GM21526 (cell line): ENCODE data around the gene AFAP1L2.
"Not testable (repeated sequence)": the region's sequence is repeated elsewhere in the genome, so short reads cannot be mapped to it uniquely, and the experiment has no call there.

ENCODE experiments used
- ATAC-seq: cut with Tn5 transposase; IDR thresholded peaks from one replicate; pipeline ENCODE4 v1.9.1; 2021; ENCODE audit warnings: moderate library complexity; ENCODE audit not compliant: unreplicated experiment, low FRiP score

The AFAP1L2 gene

DNA sequence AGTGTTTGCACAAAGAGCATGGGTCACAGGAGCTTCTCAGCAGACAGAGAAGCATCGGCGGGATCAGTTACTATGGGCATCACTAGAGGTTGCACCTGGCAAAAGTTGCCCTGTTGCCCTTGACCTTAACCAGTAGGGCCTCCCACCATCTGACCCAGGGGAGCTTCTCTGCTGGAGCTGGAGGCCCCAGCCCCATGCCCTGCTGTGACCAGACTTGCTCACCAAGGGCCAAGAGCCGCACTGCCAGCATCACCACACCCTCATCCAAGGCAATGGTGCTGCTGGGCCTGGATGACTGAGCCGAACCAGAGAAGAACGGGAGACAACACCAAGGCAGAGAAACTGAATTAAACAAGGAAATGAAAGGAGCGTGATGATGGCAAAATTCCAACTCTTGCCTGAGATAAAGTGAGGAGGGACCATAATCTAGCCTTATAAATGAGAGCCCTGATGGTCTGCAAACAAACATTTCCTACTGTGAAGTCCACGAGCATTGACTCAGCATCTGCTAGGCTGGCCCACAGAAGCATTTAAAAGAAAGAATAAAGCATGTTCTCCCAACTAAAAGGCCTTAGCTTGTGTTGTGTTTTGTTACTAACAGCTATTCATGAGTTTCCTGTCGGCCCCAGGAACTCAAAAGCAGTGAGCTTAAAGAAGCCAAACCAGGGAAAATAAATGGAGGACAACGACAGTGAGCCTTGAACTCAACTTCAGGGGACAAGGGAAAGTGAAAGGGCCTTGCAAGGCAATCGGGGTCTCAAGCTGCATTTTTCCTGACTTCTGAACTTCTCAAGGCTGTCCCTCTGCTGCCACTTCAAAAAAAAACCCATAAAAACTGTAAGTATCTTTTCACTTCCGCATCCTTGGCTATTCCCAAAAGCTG is 60.4 kb downstream of the AFAP1L2 start:
- ATAC-seq = no peak

DNA sequence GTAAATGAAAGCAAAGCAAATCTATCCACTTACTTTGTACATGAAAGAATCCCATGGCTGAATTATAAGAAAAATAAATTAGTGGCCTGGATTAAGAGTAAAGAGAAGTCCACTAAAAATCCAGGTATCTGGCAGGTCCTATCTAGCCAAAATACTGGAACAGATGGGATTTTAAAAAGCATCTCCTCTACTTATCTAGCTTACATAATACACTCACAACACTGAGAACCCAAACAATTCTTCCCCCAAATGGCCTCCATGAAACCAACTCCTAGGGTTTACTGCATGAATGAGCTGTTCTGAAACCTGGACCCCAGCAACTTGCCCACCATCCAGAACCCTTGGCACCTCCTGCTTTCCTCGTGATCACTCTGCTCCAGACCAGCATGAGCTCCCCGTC is 61.3 kb downstream of the AFAP1L2 start:
- ATAC-seq = no peak

DNA sequence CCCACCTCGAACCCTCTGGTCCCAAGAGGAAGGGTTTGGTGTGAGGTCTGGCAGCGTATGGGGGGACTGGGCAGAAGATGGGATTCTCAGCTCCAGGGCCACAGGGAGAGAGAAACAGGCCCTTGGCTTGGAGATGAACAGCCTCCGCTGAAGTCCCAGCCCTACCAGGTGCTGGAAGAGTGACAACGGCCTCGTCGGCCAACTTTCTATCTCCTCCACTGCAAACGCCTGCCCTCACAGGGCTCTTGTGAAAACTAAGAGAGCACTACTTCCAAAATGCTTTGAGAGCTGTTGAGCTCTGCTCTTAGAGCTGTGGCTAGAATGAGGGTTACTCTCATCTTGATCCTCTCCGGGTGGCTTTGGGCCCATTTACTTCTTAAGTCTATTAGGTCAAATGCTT is 63.5 kb downstream of the AFAP1L2 start:
- no peak for ATAC-seq

- no peak for ATAC-seq
Observed at GRCh38 chr10:114337510-114338462, 66.5 kb downstream of the AFAP1L2 start.

DNA sequence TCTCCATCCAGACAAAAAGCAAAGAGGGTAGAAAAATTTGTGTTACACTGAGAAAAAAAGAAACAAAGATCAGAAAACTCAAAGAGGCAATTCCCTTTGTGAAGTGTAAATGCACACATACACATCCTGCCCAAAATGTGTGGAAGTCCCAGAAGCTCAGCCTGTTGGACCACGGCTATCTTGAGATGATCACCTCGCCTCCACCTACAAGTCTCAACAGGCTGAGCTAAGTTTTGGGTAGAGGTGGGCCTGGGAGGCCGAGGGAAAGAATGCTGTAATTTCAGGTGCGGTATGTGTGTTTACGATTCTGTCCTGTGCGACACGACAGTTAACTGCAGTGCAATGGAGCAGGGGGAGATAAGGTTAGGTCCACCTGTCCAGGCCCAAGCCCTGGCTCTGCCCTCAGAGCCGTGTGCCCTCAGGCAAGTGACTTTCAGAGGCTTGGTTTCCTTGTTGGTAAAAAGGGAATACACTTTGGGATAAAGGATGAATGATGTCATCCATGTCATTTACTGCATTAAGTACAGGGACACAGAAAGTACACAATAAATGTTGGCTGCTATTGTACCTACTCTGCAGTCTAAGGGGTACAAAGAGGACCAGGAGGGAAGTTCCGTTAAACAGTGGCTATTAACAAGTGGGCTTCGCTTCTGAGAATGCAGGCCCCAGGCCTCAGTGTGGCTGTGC is 67.3 kb downstream of the AFAP1L2 start:
- ATAC-seq = no peak

GRCh38 chr10:114335614-114336013 is 68.7 kb downstream of the AFAP1L2 start:
- no peak for ATAC-seq

- no peak for ATAC-seq
Observed at GRCh38 chr10:114334301-114334700, 70.0 kb downstream of the AFAP1L2 start.

DNA sequence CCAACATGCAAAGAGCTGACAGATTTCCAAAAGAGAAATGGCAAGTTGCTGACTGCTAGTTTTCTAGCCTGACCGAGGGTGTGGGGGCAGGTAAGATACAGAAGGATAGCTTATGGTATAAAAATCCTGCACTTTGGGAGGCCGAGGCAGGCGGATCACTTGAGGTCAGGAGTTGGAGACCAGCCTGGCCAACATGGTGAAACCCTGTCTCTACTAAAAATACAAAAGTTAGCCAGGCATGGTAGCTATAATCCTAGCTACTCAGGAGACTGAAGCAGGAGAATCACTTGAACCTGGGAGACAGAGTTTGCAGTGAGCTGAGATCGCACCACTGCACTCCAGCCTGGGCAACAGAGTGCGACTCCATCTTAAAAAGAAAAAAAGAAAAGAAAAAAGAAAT is 70.9 kb downstream of the AFAP1L2 start:
- not testable (repeated sequence) for ATAC-seq

GRCh38 chr10:114332301-114333192 is 71.8 kb downstream of the AFAP1L2 start:
- no peak for ATAC-seq

DNA sequence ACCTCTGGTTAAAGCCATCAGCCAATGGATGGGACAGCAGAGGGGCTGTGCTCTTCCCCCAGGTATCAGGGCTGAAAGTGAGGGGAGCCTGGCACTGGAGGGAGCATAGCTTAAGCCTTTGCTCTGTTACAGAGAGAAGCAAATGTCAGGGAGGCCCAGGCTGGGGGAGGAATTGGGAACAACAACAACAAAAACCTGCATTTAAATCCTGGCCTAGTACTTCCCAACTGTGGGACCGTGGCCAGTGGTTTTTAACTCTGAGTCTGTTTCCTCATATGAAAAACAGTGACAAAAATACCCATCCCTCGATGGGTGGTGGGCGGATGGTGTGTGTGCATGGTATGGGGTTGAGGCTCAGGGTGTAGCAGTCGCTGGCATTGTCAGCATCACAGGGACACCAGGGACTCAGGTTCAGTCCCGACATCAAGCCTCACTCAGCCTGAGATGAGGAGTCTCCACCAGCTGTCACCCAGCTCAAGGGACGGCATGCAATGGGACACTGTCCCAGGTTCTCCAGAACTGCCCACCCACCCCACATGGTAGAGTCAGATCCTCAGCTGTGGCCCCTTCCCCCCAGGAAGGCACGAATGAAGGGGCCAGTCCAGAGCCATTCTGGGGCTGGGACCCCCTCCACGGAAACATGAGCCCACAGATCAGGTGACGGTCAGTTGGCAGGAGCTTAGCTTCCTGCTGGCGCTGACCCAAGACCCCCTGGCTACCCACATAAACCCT is 74.5 kb downstream of the AFAP1L2 start:
- ATAC-seq = no peak

- ATAC-seq = no peak
Observed at GRCh38 chr10:114328874-114329273, 75.4 kb downstream of the AFAP1L2 start.

- no peak for ATAC-seq
Observed at GRCh38 chr10:114328441-114328812, 75.9 kb downstream of the AFAP1L2 start.

- no peak for ATAC-seq
Observed at GRCh38 chr10:114327537-114328440, 76.5 kb downstream of the AFAP1L2 start.

DNA sequence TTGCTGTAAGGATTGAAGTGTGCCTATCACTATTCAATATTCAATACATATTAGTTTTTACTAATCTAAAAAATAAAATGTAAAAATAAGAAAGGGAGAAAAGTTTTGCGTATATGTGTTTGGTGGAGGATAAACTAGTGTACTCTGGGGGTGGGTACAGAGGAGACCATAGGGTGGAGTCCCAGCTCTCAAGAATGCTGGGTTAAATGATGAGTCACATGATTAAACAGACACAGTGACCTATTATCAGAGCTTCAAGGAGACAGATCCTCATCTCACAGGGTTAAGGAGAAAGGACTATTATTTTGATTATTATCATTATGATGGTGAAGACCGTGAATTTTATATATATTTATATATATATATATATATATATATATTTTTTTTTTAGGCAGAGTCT is 77.5 kb downstream of the AFAP1L2 start:
- ATAC-seq = no peak

GRCh38 chr10:114323023-114323422 is 81.3 kb downstream of the AFAP1L2 start:
- ATAC-seq = no peak

DNA sequence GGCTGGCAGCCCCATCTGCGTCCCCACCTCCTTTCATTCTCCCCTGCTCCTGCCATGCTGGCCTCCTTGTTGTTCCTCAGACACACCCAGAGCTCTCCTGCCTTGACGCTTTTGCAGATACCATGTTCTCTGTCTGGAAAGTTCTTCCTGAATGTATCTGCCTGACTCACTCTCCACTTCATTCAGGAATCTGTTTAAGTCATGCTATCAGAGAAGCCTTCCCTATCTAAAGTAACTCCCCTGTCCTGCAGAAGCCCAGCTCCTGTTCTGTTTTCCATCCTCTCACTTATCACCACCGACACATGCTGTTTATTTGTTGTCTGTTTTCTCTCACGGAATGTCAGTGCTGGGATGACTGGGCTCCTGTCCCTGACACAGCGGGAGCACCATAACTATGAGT is 82.0 kb downstream of the AFAP1L2 start:
- no peak for ATAC-seq

DNA sequence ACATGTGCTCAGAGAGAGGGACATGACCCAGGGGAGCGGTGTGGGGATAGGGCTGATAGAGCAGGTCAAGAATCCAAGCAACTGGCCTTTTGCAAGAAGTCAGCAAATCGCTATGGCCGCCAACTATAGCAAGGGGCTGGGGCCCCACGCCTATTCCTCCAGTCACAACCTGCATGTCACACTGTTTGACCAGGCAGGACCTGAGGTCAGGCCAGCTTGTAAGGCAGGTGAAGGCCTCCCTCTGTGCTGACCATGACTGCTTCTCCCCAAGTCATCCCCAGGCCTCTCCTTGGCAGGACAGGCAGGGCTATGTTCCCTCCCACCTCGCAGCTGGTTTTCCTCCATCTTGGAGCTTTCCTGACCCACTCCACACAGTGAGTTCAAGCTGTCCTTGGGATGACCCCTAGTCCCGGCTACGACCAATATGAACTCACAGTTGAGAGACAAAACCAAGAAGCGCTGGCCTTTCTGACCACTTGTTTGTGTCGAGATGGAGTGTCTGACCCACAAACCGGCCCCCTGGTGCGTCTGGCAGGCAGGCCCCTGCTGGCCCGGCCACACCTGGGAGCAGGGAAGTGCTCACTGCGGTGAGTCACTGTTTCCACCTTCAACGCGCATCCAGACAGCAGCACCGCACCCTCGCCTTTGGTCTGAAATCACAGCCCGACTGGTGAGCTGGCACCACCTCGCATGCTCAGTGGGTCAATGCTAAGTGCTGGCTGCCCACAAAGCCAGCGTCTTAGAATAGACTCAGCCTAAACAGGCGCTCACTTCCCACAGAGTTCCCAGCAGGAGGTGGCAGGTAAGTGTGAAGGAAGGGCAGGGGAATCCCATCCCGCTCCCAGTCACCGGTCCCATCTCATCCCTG is 83.8 kb downstream of the AFAP1L2 start:
- ATAC-seq = no peak
